Activated CD8-positive, alpha-beta memory T cell treated with anti-CD3 and anti-CD28 coated beads for 48 hours (primary cell): ENCODE measurements around the gene MORN5.

Experiments used
- DNase-seq, 3 experiments: peaks; one replicate each; pipeline ENCODE4 v3.0.0-alpha.2; 2020; ENCODE audit warnings: low read depth in 2 of 3, low spot score in 2 of 3

Gene MORN5

DNA sequence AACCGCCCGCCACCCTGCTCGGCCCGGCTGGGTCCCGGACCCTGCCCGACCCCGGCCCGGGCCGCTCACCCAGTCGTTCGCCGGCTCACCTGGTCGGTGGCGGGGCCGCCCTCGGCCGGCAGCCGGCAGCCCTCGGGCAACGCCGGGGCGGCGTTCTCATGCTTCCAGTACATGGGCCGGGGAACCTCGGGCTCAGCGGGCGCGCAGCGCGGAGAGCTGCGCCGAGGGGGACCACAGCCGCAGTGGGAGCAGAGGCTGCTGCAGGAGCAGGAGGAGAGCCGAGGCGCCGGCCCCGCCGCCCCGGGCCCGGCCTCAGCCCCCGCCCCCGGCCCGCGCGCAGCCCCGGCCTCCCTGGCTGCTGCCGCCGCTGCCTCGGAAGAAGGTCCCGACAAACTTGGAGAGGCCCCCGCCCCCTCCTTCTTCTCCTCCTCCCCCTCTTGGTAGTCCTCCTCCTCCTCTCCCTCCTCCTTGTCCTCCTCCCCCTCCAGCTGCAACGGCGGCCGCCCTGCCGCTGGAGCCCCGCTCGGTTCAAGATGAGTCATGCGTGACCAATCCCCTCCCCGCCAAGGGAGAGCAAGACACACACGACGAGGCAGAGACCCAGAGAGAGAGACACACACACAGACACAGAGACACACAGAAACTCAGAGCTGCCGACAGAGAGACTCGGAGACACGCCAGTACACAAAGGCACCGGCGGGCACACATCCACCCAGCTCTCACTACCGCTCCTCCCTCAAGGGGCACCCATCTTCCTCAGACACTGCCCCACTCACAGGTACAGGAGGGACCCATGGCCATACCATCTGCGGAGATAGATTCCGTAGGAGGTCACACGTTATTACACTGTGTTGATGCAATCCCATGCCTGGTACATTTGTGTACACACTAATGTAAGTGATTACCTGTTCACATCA lies 69.1 kb downstream of the MORN5 start, which contains the start of gene LHX6:
TSS of gene LHX6 (minus strand) at position 390 of the 917 bp plus-strand sequence. CDS start at position 173, 217 bp downstream.
- DNase-seq: no peak

DNA sequence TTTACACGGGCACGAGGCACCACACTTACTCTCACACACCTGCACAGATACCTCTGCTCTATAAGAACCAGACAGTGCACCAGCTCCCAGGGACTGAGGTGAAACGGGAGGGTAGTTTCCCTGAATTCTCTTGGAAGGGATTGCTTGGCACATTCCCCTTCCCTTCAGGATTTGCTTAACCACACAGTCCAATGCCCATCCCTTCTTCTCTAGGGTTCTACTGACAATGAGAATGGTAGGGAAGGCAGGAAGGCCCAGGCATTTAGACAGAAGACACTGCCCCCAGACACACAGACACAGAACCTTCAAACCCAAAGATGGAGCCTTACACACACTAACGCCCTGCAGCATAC lies 69.8 kb downstream of the MORN5 start:
- no peak for DNase-seq

DNA sequence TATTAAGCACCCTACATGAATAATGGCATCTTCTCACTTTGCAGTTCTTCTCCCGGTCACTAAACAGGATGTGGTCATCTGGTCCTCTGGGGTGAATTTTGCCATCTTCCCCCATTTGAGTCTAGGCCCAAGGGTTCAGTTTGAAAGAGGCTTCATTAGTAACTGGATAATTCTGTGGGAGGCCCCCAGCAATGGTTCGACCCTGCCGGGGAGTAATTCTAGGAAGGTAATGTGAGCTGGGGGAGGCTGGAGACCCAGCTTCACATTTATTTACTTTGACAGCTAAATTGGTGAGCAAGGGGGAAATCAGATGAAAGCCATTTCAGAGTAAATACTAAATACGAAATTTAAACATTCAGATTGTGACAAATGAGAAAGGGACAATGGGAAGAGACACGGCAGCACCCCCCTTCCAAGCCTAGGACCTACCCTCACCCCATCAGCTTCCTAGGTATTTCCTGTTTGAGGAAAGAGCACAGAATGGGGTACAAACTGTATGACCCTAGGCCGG lies 73.1 kb downstream of the MORN5 start:
- no peak for DNase-seq

DNA sequence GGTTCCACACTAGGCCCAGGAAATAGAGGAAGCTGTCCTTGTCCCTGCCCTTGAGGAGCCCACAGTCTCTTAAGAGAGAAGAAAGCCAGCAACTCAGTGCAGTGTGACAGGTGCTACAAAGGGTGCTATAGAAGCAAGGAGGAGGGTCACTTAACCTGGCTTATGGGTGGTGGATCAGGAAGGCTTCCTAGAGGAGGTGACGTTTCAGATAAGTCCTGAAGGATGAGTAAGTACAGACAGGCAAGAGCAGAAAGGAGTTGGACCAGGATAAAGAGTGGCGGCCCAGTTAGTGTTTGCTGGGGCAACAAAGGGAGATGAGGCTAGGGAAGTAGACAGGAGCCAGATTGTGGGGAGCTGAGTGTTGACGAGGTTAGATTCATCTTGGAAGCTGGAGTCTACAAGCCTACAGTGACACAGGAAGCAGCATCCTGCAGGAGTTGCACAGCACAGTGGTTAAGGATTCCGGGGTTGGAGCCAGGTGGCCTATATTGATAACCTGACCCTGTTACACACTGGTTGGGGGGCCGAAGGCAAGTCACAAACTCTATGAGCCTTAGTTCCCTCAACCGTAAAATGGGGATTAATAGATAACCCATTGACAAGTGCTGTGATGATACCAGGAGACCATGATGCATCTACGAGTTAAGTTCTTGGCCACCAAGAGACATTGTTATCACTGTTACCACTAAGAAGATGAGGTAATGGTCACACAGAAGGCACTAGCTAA lies 74.5 kb downstream of the MORN5 start:
- DNase-seq: no peak

DNA sequence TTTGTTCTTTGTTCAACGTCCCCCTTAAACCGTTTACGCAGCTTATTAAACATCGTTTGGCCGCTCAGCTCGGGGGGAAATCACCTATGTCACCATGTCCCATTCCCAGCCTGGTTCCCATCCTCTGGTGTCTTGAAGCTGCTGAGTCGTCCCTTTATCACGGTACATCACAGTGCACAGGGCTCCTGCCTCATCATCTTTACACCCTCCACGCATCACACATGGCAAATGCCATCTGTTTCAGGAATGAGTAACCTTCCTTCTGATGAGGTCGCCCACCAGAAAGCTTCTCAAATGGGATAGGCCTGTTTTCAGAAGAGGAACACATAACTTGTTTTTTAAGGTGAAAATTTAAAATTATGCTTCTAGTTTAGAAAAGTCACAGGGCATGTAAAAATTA lies 77.0 kb downstream of the MORN5 start:
- no peak for DNase-seq

DNA sequence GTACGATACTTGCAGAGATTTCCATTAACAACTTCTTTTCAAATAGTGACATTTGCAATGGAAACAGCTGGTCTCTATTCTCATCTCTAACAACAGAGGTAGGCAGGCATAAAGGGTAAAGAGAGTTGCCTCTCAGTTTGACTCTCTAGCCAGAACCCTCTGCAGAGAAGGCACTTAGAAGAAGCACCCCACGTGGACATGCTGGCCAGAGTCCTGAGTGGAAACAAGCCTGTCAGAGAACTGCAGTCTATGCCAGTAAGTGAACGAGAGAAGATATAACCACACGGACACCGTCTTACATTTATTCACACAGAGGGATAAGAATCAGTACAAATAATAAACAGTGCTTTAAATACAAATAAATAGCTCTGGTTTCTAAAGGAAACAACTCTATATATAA lies 80.0 kb downstream of the MORN5 start:
- no peak for DNase-seq

DNA sequence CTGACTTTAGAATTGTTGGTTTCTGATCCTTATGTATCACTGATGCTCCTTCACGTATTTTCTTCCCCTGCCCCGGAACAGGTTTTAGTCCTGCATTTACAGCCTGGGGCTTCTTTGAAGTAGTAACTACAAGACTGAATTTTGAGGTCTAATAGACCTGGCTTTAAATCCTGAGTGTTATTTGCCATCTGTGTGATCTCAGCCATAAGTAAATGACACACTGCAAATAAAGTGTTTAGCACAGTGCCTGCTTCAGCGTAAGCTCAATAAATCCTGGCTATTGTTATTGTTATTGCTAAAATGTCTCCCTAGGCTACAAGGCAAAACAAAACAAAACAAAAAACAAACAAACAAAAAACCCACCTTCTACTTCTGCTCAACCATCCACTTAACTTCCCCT lies 84.6 kb downstream of the MORN5 start:
- no peak for DNase-seq

DNA sequence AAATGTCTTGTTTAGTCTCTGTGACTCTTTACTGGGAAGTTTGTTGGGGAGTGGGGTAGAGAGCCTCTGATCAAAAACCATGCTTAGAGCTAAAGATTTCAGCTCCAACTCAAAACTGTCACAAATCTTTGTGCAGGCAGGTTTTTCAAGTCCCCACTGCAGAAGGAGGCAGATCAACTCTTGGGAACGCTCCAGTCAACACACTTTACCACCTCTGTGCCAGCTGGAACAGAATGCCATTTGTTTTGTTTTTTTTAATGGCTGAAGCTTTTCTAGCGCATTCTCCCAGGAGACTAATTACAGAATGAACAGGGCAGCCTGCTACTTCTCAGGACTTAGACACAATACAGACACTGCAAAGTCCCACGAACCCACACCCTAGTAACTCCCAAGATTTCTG lies 87.0 kb downstream of the MORN5 start:
- no peak for DNase-seq

DNA sequence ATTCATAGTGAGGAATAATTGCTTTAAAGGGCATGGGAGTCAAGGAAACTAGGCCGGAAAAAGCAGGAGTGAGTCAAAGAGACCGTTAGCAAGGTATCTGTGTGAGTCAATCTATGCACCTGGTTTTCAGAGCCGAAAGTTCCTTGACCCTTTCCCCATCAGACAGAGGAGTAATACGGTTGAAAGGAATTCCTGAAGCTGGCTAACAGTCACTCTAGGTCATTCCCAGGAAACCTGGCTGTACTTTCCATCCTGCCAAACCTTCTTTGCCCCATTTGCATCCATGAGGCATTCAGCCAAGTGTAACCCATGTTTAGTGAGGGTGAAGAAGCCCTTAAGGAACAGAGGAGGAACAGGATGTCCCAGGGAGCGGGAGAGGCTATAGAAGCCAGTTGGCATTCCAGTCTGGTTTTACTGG lies 88.7 kb downstream of the MORN5 start:
- DNase-seq: no peak
